Skin of body (tissue), 2 donors: Measurements from ENCODE around the gene BLTP1. TPM values are rescaled to one million over a fixed set of nuclear protein-coding genes. Genes with fewer than 3 reads are reported as not detected.
"Not testable (repeated sequence)": the region's sequence is repeated elsewhere in the genome, so short reads cannot be mapped to it uniquely, and the experiment has no call there.

Experiments
- DNase-seq: peaks from one replicate; lab custom pipeline; 2025; lab: John Stamatoyannopoulos, UW
- total RNA-seq: library from RNA; depleted of rRNA; stranded (reverse); fragments of >200 nt; gene quantifications from one replicate; pipeline ENCODE4 v1.2.3, GENCODE V29; 2014

The BLTP1 gene, protein sequence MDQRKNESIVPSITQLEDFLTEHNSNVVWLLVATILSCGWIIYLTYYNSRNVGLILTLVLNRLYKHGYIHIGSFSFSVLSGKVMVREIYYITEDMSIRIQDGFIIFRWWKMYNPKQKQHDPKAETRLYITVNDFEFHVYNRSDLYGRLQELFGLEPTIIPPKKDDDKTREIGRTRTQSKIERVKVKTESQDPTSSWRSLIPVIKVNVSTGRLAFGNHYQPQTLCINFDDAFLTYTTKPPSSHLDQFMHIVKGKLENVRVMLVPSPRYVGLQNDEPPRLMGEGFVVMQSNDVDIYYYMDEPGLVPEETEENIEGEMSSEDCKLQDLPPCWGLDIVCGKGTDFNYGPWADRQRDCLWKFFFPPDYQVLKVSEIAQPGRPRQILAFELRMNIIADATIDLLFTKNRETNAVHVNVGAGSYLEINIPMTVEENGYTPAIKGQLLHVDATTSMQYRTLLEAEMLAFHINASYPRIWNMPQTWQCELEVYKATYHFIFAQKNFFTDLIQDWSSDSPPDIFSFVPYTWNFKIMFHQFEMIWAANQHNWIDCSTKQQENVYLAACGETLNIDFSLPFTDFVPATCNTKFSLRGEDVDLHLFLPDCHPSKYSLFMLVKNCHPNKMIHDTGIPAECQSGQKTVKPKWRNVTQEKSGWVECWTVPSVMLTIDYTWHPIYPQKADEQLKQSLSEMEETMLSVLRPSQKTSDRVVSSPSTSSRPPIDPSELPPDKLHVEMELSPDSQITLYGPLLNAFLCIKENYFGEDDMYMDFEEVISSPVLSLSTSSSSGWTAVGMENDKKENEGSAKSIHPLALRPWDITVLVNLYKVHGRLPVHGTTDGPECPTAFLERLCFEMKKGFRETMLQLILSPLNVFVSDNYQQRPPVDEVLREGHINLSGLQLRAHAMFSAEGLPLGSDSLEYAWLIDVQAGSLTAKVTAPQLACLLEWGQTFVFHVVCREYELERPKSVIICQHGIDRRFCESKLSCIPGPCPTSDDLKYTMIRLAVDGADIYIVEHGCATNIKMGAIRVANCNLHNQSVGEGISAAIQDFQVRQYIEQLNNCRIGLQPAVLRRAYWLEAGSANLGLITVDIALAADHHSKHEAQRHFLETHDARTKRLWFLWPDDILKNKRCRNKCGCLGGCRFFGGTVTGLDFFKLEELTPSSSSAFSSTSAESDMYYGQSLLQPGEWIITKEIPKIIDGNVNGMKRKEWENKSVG (N-terminal part only)
- total RNA-seq: 122 TPM

DNA sequence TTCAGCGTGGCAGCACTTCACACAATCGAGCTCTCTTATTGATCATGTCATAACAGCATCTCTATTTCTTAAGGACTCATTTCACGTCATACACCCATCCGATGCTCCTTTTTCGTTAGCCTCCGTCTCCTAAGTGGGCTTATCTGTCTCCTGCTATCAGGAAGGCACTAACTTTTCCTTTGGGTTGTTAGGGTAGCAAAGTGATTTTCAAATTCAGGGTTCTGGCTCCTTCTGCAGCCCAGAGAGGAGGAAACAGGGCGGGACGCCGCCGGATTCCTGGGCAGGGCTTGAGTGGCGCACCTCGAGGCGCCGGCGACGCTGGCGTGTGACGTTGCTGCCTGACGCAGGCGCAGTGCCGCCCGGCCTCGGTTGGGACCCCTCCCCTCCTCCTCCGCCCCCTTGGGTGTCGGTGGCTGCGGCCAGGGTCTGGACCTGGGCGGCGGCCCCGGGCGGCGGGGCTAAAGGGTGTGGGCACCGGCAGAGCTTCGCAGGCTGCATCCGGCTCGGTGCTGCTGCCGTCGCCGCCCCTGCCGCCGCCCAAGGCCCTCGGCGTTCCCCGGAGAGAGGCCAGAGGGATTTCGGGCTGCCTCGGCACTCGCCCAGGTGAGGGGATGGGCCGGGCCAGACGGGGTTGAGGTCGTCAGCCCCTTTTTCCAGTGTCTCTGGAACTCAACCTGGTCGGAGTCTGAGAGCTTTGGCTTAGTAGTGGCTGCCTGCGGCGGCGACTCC lies at the start of gene BLTP1:
BLTP1 (plus strand) TSS at position 350 of the 729 bp plus-strand sequence. CDS start 18,317 bp downstream, outside the sequence.
- peak; percentile 91 for DNase-seq

DNA sequence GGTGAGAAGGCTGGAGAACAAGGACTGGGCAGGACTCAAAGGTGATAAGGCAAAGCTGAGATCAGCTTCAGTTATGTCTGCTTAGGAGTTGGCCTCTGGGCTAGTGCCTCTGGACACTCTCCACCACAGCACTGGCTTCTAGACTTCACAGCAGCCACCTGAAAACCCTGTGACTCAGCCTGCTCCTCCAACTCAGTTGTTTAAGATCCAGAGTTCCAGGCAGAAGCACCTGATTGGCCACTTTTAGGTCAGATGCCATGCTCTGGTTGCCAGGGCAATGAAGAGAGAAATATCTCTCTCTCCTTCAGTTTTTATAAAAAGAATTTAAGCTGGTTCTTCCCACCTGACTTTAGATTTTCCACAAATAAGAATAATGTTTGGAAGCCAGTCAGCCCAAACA lies 47.9 kb upstream of the BLTP1 start:
- no peak for DNase-seq

DNA sequence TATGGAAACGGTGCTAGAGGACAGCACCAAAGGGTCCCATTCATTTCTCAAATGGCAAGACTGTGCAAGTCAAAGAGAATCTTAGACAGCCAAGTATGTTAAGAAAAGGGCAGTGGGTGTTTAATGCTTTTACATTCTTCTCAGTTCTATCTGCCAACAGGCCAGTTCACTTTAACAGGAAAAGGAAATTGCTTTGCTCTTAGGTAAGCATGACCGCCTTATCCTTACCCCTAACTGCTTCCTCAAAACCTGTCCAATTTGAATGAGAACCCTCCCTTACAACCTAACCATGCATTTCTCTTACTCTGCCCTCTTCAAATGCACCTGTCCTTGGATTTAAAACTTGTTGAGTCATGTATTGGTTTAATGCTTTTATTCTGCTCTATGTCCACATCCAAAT lies 44.5 kb upstream of the BLTP1 start:
- no peak for DNase-seq

DNA sequence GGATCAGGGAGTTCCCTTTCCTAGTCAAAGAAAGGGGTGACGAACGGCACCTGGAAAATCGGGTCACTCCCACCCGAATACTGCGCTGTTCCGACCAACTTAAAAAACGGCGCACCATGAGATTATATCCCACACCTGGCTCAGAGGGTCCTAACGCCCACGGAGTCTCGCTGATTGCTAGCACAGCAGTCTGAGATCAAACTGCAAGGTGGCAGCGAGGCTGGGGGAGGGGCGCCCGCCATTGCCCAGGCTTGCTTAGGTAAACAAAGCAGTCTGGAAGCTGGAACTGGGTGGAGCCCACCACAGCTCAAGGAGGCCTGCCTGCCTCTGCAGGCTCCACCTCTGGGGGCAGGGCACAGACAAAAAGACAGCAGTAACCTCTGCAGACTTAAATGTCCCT lies 41.8 kb upstream of the BLTP1 start:
- DNase-seq: not testable (repeated sequence)

DNA sequence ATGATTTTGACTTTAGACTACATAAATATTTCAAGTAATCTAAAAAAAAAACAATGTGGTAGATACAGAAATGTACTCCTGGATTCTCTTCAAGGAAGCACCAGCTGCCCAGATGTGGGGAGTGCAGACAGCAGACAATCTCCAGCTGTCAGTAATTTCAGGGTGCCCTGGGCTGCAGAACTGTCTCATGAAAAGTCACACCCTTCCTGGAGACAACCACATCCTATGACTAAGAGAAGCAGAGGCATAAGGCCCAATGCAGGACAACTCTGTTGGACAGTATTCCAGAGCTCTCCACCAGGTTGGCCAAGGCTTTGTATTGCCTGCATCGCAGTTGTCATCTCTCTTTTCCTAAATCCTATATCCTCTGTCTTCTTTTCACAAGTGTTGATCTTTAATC lies 34.4 kb upstream of the BLTP1 start:
- peak; percentile 3 for DNase-seq

DNA sequence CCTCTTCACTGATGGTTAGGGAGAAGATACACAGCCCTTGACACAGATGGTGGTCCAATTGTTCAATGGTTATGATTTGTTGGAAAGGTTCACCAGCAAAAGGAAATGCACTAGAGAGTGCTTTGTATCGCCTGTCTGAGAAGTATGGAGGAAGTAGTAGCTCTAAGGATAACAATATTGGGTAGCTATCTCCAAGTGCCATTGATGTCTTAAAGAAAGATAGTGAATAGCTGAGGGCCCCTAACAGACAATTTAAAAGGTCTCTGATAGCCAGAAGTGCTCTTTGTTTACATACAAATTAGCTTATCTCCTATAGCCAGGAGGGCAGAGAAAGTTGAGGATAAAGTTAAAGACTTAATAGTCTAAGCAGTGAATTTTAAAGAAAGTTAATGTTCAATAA lies 33.9 kb upstream of the BLTP1 start:
- no peak for DNase-seq

DNA sequence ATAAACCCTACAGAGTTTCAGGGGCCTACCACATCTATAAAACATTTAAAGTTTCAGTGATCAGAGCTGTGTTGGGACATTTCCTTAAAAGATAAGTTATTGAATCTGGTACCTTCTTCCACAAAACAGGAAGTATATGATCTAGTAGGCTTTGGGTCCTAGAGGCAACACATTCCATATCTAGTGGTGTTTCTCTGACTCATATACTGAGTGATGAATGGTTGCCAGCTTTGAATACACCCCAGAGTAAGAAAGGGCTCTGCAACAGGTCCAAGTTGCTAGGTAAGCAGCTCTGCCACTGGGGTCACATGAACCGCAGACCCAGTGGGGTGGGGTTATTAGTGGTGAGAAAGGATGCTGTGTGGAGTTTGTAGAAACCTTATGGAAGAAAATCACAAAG lies 32.4 kb upstream of the BLTP1 start:
- no peak for DNase-seq

DNA sequence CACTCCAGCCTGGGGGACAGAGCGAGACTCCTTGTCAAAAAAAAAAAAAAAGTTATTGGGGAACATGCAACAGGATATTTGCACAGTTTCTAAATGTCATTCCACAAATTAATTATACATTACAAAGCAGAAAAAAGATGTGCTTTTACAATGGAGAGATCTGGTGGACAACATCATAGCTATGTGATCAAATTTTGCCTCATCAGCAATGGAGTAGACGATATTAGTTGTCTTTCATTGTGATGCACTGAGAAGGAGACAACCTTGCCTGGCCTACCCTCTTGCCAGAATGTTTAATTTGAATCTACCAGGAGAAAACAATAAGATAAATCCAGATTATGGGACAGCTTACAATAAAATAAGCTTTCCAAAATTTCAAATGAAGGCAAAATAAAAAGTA lies 30.5 kb upstream of the BLTP1 start:
- no peak for DNase-seq

DNA sequence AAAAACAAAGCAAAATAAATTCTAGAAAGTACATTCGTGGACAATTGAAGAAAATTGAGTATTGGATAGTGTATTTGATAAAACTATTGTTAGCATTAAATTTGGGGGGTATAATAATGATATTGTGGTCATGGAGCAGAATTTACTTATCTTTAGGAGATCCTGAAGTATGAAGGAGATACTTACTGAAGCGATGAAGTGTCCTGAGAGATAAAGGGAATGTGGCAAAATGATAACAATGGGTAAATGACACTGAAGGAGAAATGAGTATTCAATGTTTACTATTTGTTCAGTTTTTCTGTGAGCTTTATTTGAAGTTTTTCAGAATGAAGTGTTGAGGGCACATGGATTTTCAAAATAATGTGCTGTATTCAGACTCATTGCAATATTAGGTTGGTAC lies 30.0 kb upstream of the BLTP1 start:
- DNase-seq: no peak

DNA sequence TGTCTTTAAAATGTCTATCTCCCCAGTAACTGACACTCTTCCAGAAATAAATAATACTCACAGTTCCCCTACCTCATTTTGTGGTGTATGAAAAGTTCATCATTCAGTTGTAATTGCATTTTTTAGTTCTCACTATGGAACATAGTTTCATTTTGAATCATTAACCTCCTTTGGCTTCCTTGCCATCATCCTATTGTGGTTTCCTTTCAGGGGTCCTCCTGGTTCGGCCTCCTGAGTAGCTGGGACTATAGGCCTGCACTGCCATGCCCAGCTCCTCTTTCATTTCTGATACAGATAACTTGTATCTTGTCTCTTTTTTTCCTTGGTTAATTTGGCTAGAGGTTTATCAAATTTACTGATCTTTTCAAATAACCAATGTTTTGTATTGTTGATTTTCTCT lies 23.1 kb upstream of the BLTP1 start:
- DNase-seq: no peak

DNA sequence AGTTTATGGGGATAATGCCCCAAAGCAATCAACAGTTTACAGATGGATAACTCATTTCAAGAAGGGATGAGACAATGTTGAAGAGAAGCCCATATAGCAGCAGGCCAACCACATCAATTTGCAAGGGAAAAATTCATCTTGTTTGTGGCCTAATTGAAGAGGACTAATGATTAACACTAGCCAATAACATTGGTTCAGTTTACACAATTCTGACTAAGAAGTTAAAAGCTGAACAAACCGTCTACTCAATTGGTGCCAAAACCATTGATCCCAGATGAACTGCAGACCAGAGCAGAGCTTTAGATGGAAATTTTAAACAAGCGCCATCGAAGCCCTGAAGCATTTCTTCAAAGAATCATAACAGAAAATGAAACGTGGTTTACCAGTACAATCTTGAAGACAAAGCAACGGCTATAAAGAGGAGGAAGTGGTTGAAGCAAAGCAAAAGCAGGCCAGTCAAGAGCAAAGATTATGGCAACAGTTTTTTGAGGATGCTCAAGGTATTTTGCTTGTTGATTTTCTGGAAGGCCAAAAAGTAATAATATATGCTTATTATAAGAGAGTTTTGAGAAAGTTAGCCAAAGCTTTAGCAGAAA lies 20.5 kb upstream of the BLTP1 start:
- DNase-seq: no peak

DNA sequence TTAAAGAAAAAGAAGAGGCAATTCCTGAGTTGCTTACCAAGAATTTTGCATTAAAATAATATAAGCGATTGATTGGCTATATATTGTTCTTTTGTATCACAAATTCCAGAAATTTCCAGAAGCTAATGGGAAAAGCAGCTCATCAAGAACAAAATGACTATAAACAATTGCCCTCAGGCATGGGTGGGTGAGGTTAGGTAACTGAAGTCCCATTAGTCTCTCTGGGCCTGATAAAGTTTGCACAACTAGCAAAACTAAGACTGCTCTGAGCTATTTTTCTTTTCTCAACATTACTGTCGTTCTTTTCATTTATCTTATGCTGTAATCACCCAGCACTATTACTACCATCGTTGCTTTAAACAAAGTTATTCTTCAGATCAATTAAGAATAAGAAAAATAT lies 19.2 kb upstream of the BLTP1 start:
- DNase-seq: no peak

DNA sequence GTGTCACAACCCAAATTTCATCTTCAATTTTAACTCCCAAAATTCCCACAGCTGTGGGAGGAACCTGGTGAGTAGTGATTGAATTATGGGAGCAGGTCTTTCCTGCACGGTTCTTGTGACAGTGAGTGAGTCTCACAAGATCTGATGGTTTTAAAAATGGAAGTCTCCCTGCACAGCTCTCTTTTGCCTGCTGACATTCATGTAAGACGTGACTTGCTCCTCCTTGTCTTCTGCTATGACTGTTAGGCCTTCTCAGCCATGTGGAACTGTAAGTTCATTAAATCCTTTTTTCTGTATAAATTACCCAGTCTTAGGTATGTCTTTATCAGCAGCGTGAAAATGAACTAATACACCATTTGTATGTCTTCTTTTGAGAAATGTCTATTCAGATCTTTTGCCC lies 13.0 kb upstream of the BLTP1 start:
- DNase-seq: no peak

DNA sequence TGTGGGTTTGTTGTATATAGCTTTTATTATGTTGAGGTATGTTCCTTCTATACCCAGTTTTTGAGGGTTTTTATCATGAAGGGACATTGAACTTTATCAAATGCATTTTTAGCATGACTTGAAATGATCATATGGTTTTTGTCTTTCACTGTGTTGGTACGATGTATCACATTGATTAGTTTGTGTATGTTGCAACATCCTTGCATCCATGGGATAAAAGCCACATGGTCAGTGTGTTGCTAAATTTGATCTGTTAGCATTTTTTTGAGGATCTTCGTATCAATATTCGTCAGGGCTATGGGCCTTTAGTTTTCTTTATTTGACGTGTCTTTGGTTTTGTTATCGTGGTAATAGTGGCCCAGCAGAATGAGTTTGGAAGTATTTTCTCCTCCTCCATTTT lies 11.3 kb upstream of the BLTP1 start:
- DNase-seq: no peak

DNA sequence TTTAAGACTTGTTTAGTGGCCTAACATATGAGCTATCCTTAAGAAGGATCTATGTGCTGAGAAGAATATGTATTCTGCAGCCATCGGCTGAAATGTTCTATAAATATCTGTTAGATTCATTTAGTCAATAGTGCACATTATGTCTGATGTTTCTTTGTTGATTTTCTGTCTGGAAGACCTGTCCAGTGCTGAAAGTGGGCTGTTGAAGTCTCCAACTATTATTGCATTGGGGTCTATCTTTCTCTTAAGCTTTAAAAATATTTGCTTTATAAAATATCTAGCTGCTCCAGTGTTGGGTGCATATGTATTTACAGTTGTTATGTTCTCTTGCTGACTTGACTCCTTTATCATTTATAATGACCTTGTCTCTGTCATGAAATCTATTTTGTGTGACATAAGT lies 9.4 kb upstream of the BLTP1 start:
- DNase-seq: no peak

DNA sequence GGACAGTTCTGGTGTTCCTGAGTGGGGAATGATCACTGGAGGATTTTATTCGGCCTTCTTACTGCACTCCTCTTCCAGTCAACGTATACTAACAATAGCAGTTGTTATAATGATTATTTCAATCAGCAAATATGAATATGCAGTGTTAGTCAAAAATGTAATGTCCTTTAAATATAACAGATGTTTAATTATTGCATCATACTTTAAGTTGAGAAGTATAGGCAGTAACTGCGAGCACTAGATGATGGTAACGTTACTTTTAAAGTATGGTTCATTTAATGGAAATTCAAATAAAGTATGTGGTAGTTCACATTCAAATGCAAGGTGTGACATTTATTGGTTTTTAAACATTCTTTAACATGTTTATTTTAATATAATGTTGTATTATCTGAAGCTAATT lies 5.5 kb upstream of the BLTP1 start:
- no peak for DNase-seq

DNA sequence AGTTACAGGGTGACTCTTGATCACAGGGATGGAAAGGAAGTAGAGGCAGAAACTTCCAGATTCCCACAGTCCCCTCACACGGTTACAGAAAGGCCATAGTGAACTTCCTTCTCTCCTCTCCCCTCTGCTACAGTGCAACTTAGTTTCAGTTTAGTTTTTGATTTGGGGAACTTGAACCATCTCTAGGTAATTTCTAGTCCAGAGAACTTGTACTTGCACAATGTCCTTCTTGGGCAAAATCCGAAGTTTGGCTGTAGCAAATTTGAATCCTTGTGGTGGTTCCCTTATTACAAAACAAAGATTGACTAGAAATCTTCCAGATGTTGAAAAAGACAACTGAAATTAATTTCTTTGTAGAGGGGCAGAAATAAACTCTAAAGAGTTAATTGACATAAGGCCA lies 1.2 kb upstream of the BLTP1 start:
- no peak for DNase-seq

DNA sequence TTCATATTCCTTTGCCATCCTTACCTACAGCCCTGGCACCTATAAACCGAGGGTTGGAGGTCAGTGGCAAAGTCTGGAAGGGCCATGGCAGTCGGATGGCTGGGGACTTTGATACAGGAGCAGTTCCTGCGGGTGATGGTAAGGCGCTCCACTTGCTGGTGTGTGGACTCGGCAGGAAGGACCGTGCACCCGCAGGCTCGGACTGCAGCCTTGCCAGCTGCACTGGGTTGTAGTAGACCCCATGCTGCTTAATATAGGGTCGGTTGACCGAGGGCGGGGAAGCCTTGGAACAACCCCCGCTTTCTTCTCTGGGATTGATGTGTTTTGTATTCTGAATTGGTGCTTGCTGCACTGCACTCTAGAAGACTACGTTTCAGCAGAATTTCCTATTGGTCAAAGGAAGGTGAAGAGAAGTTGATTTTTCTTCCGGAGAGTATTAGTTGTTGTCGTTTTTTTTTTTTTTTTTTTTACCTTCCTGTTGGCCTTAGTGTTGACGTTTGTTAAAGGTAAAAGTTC lies 638 bp downstream of the BLTP1 start:
- peak; percentile 37 for DNase-seq

DNA sequence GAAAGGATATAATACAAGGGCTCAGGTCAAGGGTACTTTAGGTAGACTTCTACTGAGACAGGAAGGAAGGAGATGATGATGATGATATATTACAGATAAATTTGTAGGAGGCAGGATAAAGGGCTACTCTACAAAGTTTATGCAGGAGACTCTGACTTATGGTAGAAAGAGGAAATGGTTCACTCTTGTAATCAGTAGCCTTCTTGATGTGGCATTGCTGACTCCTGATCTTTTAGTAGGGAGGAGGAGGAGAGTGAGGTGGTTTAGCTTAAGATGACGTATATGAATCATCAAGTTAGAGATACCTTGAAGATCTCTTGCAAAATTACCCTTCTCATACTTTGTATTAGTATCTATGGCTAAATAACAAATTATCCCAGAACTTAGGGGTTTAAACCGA lies 4.7 kb downstream of the BLTP1 start:
- no peak for DNase-seq

DNA sequence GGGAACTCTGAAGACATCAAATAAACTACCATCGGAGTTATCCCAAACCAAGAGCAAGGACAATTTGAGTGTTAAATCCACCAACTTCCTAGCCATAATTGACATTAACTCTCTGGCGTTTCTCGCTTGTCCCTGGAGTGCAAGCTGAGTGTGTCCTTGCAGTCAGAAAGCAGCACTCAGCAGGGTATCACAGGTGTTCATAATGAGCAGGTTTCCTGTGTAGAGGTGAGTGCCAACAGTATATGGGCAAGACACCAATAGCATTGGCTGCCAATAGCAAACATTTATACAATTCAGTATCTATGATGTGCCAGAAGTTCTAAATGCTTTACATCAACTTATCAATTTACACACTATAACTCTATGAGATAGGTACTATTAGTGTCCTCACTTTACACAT lies 11.2 kb downstream of the BLTP1 start:
- no peak for DNase-seq

DNA sequence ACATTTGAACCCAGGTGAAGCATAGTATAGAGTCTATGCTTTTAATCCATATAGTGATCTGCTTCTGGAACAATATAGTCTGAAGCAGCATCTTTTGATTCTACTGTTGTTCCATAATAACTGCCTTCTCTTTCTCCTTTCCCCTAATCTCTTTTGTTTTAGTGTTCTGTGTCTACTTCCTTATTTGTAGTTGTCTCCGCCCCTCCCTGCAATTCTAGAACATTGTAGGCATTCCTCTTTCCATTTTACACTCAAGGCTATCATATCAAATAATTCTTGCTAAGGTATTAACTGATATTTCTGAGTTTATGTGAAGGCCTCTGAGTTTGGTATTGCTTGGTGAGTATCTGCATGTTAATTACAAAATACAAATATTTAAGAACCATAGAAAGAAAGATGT lies 11.6 kb downstream of the BLTP1 start:
- DNase-seq: no peak
